Ovary (tissue), 3 donors: Measurements from ENCODE around the gene RPTOR.

ENCODE experiments used
- CTCF ChIP-seq, 3 donors: fragments of 450-650 bp in 2 of 3; fragments of 200-600 bp in 1 of 3; IDR thresholded peaks; one replicate each; pipeline versions ENCODE4 v1.5.1 to v1.8.0; 2016 to 2022; ENCODE audit warnings: antibody characterized with exemption in 3 of 3, mild to moderate bottlenecking in 1 of 3
- POLR2A ChIP-seq: fragments of 450-650 bp; IDR thresholded peaks from one replicate; pipeline ENCODE4 v1.6.1; 2017; ENCODE audit warnings: antibody characterized with exemption, mild to moderate bottlenecking, moderate library complexity
- donor health status: DM: no; HTN: no; CAD: no.

DNA sequence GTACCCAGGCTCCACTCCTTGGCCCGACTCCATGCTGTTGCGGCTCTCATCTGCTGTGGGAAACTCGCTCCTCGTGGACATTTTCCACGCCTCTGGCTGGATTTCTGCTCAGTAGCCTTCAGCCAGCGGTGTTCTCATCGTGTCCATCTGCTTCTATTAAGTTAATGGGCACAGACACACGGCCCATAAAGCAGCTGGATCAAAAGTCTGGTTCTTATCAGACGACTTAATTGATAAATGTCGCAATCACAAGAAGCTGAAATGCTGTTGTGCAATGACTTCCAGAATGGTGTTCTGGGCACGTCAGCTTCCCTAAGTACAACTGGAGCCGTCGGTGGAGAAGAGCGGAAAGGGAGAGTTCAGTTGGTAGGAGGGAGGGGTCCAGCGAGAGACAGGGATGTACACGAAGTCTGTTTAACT lies 235.3 kb downstream of the RPTOR start:
- TF ChIP-seq CTCF (IDR thresholded peaks at IDR 0.05) (no peak), POLR2A (no peak)
